GM03348 (cell line): ENCODE measurements around the gene SEC16B.

Experiments used
- DNase-seq: peaks from one replicate; pipeline ENCODE4 v3.0.0; 2012; ENCODE audit warnings: low spot score

SEC16B gene

GRCh38 chr1:177902266-177902665 is 67.6 kb downstream of the SEC16B start:
- DNase-seq: no peak

- no peak for DNase-seq
These were observed 71.7 kb downstream of the SEC16B start for GRCh38 chr1:177897998-177898654.

GRCh38 chr1:177897281-177897997 is 72.4 kb downstream of the SEC16B start:
- no peak for DNase-seq
